Stimulated activated CD4-positive, alpha-beta T cell treated with anti-CD3 and anti-CD28 coated beads, Interleukin-15, amount 100 ng/mL, for 1 hour (primary cell): ENCODE results near the gene ARHGAP22.

Source experiments
- DNase-seq, 2 donors: peaks; one replicate each; pipeline ENCODE4 v3.0.0-alpha.2; 2020; ENCODE audit warnings: low read depth in 1 of 2, low spot score in 1 of 2

ARHGAP22 gene

GRCh38 chr10:48514916-48515315 is 90.0 kb downstream of the ARHGAP22 start:
- DNase-seq, result no peak

GRCh38 chr10:48514255-48514654 is 90.6 kb downstream of the ARHGAP22 start:
- no peak for DNase-seq

GRCh38 chr10:48512861-48513260 is 92.0 kb downstream of the ARHGAP22 start:
- DNase-seq, result no peak

- no peak for DNase-seq
Observed at GRCh38 chr10:48511875-48512231, 93.0 kb downstream of the ARHGAP22 start.

GRCh38 chr10:48511066-48511874 is 93.6 kb downstream of the ARHGAP22 start:
- no peak for DNase-seq

GRCh38 chr10:48509974-48510692 is 94.7 kb downstream of the ARHGAP22 start:
- DNase-seq, result no peak

- no peak for DNase-seq
Observed at GRCh38 chr10:48508791-48509772, 95.8 kb downstream of the ARHGAP22 start.

- DNase-seq, result no peak
Observed at GRCh38 chr10:48507933-48508790, 96.7 kb downstream of the ARHGAP22 start.

GRCh38 chr10:48507494-48507893 is 97.4 kb downstream of the ARHGAP22 start:
- DNase-seq, result no peak

- DNase-seq, result no peak
Observed at GRCh38 chr10:48506147-48506917, 98.5 kb downstream of the ARHGAP22 start.

GRCh38 chr10:48505394-48506112 is 99.3 kb downstream of the ARHGAP22 start:
- DNase-seq, result no peak

- DNase-seq, result no peak
Observed at GRCh38 chr10:48504141-48504885, 100.6 kb downstream of the ARHGAP22 start.

GRCh38 chr10:48503293-48503911 is 101.5 kb downstream of the ARHGAP22 start:
- DNase-seq, result no peak

GRCh38 chr10:48502791-48503190 is 102.1 kb downstream of the ARHGAP22 start:
- no peak for DNase-seq

- DNase-seq, result no peak
Observed at GRCh38 chr10:48501787-48502771, 102.8 kb downstream of the ARHGAP22 start.

- DNase-seq, result no peak
Observed at GRCh38 chr10:48501226-48501625, 103.6 kb downstream of the ARHGAP22 start.

GRCh38 chr10:48500771-48501170 is 104.1 kb downstream of the ARHGAP22 start:
- no peak for DNase-seq
